Fibroblast of mammary gland (primary cell): ENCODE results near the gene PAK3.

Experiments
- DNase-seq: peaks from one replicate; pipeline ENCODE4 v3.0.0-alpha.2; 2010; ENCODE audit warnings: low read depth
- H3K4me3 ChIP-seq: 2 replicates; pipeline ENCODE4 v1.5.1; 2011; ENCODE audit warnings: low read depth, mild to moderate bottlenecking, low read length, moderate library complexity; ENCODE audit not compliant: control insufficient read depth
- TF ChIP-seq, protein P1 (sequence below): conservative IDR thresholded peaks from 2 replicates; pipeline ENCODE4 v1.5.1; 2011; ENCODE audit warnings: low read depth, low read length, inconsistent platforms; ENCODE audit not compliant: control insufficient read depth, insufficient read depth

The PAK3 gene

DNA sequence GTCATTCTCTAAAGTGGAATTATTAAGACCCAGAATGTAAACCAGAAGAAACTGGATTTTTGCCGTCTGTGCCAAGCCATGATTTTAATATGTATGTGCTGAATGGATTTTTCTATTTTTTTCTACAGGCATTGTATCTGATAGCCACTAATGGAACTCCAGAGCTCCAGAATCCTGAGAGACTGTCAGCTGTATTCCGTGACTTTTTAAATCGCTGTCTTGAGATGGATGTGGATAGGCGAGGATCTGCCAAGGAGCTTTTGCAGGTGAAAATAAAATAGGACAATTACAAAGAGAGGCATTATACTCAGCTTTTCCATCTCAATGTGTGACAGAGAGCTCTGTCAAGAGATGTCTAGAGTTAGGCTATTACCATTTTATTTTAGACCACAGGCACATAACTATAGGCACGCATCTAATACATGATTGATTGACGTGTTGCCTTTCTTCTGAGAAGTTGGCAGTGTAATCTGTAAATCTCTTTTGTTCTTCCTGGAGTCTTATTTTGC is 120.4 kb downstream of the PAK3 start:
- TF ChIP-seq, protein P1, sequence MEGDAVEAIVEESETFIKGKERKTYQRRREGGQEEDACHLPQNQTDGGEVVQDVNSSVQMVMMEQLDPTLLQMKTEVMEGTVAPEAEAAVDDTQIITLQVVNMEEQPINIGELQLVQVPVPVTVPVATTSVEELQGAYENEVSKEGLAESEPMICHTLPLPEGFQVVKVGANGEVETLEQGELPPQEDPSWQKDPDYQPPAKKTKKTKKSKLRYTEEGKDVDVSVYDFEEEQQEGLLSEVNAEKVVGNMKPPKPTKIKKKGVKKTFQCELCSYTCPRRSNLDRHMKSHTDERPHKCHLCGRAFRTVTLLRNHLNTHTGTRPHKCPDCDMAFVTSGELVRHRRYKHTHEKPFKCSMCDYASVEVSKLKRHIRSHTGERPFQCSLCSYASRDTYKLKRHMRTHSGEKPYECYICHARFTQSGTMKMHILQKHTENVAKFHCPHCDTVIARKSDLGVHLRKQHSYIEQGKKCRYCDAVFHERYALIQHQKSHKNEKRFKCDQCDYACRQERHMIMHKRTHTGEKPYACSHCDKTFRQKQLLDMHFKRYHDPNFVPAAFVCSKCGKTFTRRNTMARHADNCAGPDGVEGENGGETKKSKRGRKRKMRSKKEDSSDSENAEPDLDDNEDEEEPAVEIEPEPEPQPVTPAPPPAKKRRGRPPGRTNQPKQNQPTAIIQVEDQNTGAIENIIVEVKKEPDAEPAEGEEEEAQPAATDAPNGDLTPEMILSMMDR = no peak
- no peak overlapping the region for H3K4me3 ChIP-seq
- DNase-seq = no peak

DNA sequence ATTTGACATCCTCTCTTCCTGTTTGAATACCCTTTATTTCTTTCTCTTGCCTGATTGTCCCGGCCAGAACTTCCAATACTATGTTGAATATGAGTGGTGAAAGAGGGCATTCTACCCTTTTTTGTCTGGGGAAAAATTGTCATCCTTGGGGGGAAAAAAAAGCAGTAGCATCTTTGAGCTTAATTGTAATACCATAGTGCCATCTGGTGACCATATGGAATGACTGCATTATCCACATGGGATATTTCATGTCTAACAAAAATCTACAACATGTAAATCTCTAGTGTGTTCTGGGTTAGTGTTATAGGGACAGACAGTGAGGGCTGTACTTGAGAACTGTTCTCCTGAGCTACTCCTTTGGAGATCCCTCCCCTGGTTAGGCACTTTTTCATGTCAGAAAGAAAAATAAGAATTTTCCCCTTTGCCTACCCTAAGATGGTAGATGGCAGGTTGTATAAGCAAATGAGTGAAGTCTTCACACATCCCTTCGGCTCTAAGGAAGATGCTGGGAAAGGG is 148.3 kb downstream of the PAK3 start:
- TF ChIP-seq, protein P1 = peak; percentile 54
- DNase-seq = peak; percentile 26
- no peak overlapping the region for H3K4me3 ChIP-seq

- no peak for DNase-seq
- TF ChIP-seq, protein P1 = no peak
- H3K4me3 ChIP-seq = no peak overlapping the region
Observed at GRCh38 chrX:111254896-111255693, 159.1 kb downstream of the PAK3 start.

GRCh38 chrX:111257733-111258132 is 161.7 kb downstream of the PAK3 start:
- TF ChIP-seq, protein P1 = no peak
- H3K4me3 ChIP-seq = no peak overlapping the region
- no peak for DNase-seq

GRCh38 chrX:111259559-111259958 is 163.6 kb downstream of the PAK3 start:
- TF ChIP-seq, protein P1 = no peak
- no peak for DNase-seq
- H3K4me3 ChIP-seq = no peak overlapping the region

DNA sequence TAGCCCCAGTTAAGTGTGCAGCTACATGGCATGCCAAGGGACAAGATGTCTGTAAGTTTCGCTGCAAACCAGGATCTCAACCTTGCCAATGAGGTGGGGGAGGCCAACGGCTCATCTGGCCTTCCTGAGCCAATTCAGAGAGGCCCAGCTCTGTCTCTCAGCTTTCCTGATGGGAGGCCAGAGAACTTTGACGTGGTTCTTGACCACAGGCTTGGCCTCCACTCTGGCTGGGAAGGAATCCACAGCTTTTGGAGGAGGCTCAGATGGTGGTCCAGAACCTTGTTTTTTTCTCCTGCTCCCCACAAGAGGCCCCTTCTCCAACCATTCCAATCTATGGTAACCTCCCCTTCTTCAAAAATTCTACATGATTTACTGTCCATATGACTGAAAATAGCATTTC is 164.5 kb downstream of the PAK3 start:
- TF ChIP-seq, protein P1 = no peak
- no peak overlapping the region for H3K4me3 ChIP-seq
- DNase-seq = no peak
